Measurements from ENCODE around the gene DNAJC2. TPM values are rescaled to one million over a fixed set of nuclear protein-coding genes. Genes with fewer than 3 reads are reported as not detected.

DNAJC2 gene
- total RNA-seq, 1 donor from 2014 or later, result 40.0 TPM

- DNase-seq (ENCODE audit: low read depth) (no peak), FAIRE-seq (no peak)
- H3K27ac Mint-ChIP-seq (ENCODE audit: unreplicated experiment), result no peak overlapping the region
- Histone ChIP-seq H3K9ac (ENCODE audit: low read length) (no peak overlapping the region), H3K36me3 (ENCODE audit: insufficient read depth, low read length) (no peaks in the 10 kb centered on the region), H2AFZ (ENCODE audit: low read depth, low read length) (no peak overlapping the region), H3K4me3 (ENCODE audit: insufficient read depth, low read depth, low read length) (no peak overlapping the region), H3K79me2 (ENCODE audit: insufficient read depth, low read length) (no peaks in the 10 kb centered on the region), H3K4me1 (ENCODE audit: insufficient read depth, low read length) (no peaks in the 10 kb centered on the region), H3K27me3 (ENCODE audit: insufficient read depth, low read length) (no peaks in the 10 kb centered on the region), H3K27ac (ENCODE audit: low read depth, low read length) (no peak overlapping the region), H3K9me3 (ENCODE audit: insufficient read depth, low read depth, low read length) (no peaks in the 10 kb centered on the region), H4K20me1 (ENCODE audit: insufficient read depth, low read length) (no peaks in the 10 kb centered on the region), H3K4me2 (ENCODE audit: low read length) (no peak overlapping the region)
- H3K27me3 Mint-ChIP-seq (ENCODE audit: low read depth, unreplicated experiment), result no peaks in the 10 kb centered on the region
- no peaks in the 10 kb centered on the region for H3K9me3 Mint-ChIP-seq (ENCODE audit: unreplicated experiment)
- no peak overlapping the region for H3K4me3 Mint-ChIP-seq (ENCODE audit: unreplicated experiment)
- no peaks in the 10 kb centered on the region for H3K36me3 Mint-ChIP-seq (ENCODE audit: low read depth, unreplicated experiment)
- TF ChIP-seq CTCF (IDR thresholded peaks at IDR 0.05; ENCODE audit: insufficient read depth, low read depth, low read length) (no peak), EZH2 (IDR thresholded peaks at IDR 0.05; ENCODE audit: insufficient read depth, low read length) (no peak)
- H3K4me1 Mint-ChIP-seq (ENCODE audit: low read depth, unreplicated experiment), result no peaks in the 10 kb centered on the region
Measured at GRCh38 chr7:103387242-103387641, 42.7 kb upstream of the DNAJC2 start.

- Histone ChIP-seq H3K9ac (ENCODE audit: low read length) (no peak overlapping the region), H3K79me2 (ENCODE audit: insufficient read depth, low read length) (no peaks in the 10 kb centered on the region), H3K4me2 (ENCODE audit: low read length) (no peak overlapping the region), H3K4me3 (ENCODE audit: insufficient read depth, low read depth, low read length) (no peak overlapping the region), H2AFZ (ENCODE audit: low read depth, low read length) (no peak overlapping the region), H3K4me1 (ENCODE audit: insufficient read depth, low read length) (no peaks in the 10 kb centered on the region), H3K9me3 (ENCODE audit: insufficient read depth, low read depth, low read length) (no peaks in the 10 kb centered on the region), H3K36me3 (ENCODE audit: insufficient read depth, low read length) (no peaks in the 10 kb centered on the region), H3K27me3 (ENCODE audit: insufficient read depth, low read length) (peaks cover 4% of the 10 kb centered on the region), H4K20me1 (ENCODE audit: insufficient read depth, low read length) (no peaks in the 10 kb centered on the region), H3K27ac (ENCODE audit: low read depth, low read length) (no peak overlapping the region)
- no peak for DNase-seq (ENCODE audit: low read depth)
- no peak overlapping the region for H3K27ac Mint-ChIP-seq (ENCODE audit: unreplicated experiment)
- TF ChIP-seq EZH2 (IDR thresholded peaks at IDR 0.05; ENCODE audit: insufficient read depth, low read length) (no peak), CTCF (IDR thresholded peaks at IDR 0.05; ENCODE audit: insufficient read depth, low read depth, low read length) (no peak)
- no peak overlapping the region for H3K4me3 Mint-ChIP-seq (ENCODE audit: unreplicated experiment)
- H3K36me3 Mint-ChIP-seq (ENCODE audit: low read depth, unreplicated experiment), result no peaks in the 10 kb centered on the region
- FAIRE-seq, result no peak
- H3K4me1 Mint-ChIP-seq (ENCODE audit: low read depth, unreplicated experiment), result no peaks in the 10 kb centered on the region
- no peaks in the 10 kb centered on the region for H3K9me3 Mint-ChIP-seq (ENCODE audit: unreplicated experiment)
- no peaks in the 10 kb centered on the region for H3K27me3 Mint-ChIP-seq (ENCODE audit: low read depth, unreplicated experiment)
Measured at GRCh38 chr7:103382032-103382402, 37.5 kb upstream of the DNAJC2 start.

GRCh38 chr7:103381280-103382031 is 36.9 kb upstream of the DNAJC2 start:
- Histone ChIP-seq H3K4me3 (ENCODE audit: insufficient read depth, low read depth, low read length) (no peak overlapping the region), H3K36me3 (ENCODE audit: insufficient read depth, low read length) (no peaks in the 10 kb centered on the region), H4K20me1 (ENCODE audit: insufficient read depth, low read length) (no peaks in the 10 kb centered on the region), H3K27me3 (ENCODE audit: insufficient read depth, low read length) (peaks cover 4% of the 10 kb centered on the region), H3K4me2 (ENCODE audit: low read length) (no peak overlapping the region), H3K9ac (ENCODE audit: low read length) (no peak overlapping the region), H3K27ac (ENCODE audit: low read depth, low read length) (no peak overlapping the region), H3K79me2 (ENCODE audit: insufficient read depth, low read length) (no peaks in the 10 kb centered on the region), H3K4me1 (ENCODE audit: insufficient read depth, low read length) (no peaks in the 10 kb centered on the region), H2AFZ (ENCODE audit: low read depth, low read length) (no peak overlapping the region), H3K9me3 (ENCODE audit: insufficient read depth, low read depth, low read length) (no peaks in the 10 kb centered on the region)
- no peak overlapping the region for H3K4me3 Mint-ChIP-seq (ENCODE audit: unreplicated experiment)
- no peaks in the 10 kb centered on the region for H3K36me3 Mint-ChIP-seq (ENCODE audit: low read depth, unreplicated experiment)
- H3K27ac Mint-ChIP-seq (ENCODE audit: unreplicated experiment), result no peak overlapping the region
- no peaks in the 10 kb centered on the region for H3K4me1 Mint-ChIP-seq (ENCODE audit: low read depth, unreplicated experiment)
- H3K27me3 Mint-ChIP-seq (ENCODE audit: low read depth, unreplicated experiment), result no peaks in the 10 kb centered on the region
- TF ChIP-seq CTCF (IDR thresholded peaks at IDR 0.05; ENCODE audit: insufficient read depth, low read depth, low read length), result no peak
- TF ChIP-seq EZH2 (IDR thresholded peaks at IDR 0.05; ENCODE audit: insufficient read depth, low read length), result no peak
- no peaks in the 10 kb centered on the region for H3K9me3 Mint-ChIP-seq (ENCODE audit: unreplicated experiment)
- FAIRE-seq (no peak), DNase-seq (ENCODE audit: low read depth) (no peak)

Measured in astrocyte (in vitro differentiated cells and primary cell).